ENCODE measurements around the gene CNFN.
"Not testable (repeated sequence)": the region's sequence is repeated elsewhere in the genome, so short reads cannot be mapped to it uniquely, and the experiment has no call there.

CNFN gene

GRCh38 chr19:42344336-42344893, 45.7 kb downstream of the CNFN start:
- 0 out of 22 replicates have a peak overlapping the region, but pooled peaks of 1 of the 11 experiments have one; percentile 24 for H3K9ac ChIP-seq
- TF ChIP-seq Cebpa-rat (IDR thresholded peaks at IDR 0.05): no peak
- no peak overlapping the region for H3K27ac ChIP-seq
- H3K27me3 ChIP-seq: no peaks in the 10 kb centered on the region
- peaks cover 29 to 85% (median 49%) of the 10 kb centered on the region in 11 experiments for H3K36me3 ChIP-seq
- peaks cover 0 to 18% (median 4%) of the 10 kb centered on the region in 10 experiments; a peak in 8 of 20 replicates for H3K4me1 ChIP-seq
- H3K4me3 ChIP-seq: no peak overlapping the region
- no peaks in the 10 kb centered on the region for H3K9me3 ChIP-seq (replicated peaks in 1 of 11)
- H4K20me1 ChIP-seq: peaks cover 0 to 5% (median 0%) of the 10 kb centered on the region in 11 experiments; a peak in 2 of 22 replicates
- no peak overlapping the region for H3K4me2 ChIP-seq

GRCh38 chr19:42343344-42344110, 46.6 kb downstream of the CNFN start:
- no peak overlapping the region for H3K4me3 ChIP-seq
- peaks cover 0 to 5% (median 0%) of the 10 kb centered on the region in 11 experiments; a peak in 1 of 22 replicates for H4K20me1 ChIP-seq
- H3K4me1 ChIP-seq: peaks cover 0 to 18% (median 4%) of the 10 kb centered on the region in 10 experiments; a peak in 8 of 20 replicates
- H3K27me3 ChIP-seq: no peaks in the 10 kb centered on the region
- peaks cover 26 to 77% (median 47%) of the 10 kb centered on the region in 11 experiments for H3K36me3 ChIP-seq
- no peak overlapping the region for H3K9ac ChIP-seq
- H3K27ac ChIP-seq: no peak overlapping the region
- H3K4me2 ChIP-seq: no peak overlapping the region
- no peak for TF ChIP-seq Cebpa-rat (IDR thresholded peaks at IDR 0.05)
- no peaks in the 10 kb centered on the region for H3K9me3 ChIP-seq (replicated peaks in 1 of 11)

GRCh38 chr19:42339922-42340321, 50.2 kb downstream of the CNFN start:
- not testable (repeated sequence) for H3K27me3 ChIP-seq; H3K4me1 ChIP-seq; H3K9me3 ChIP-seq (replicated peaks in 1 of 11); H3K9ac ChIP-seq; H3K4me3 ChIP-seq; H3K27ac ChIP-seq; H3K4me2 ChIP-seq
- peaks cover 42 to 88% (median 64%) of the 10 kb centered on the region in 11 experiments for H3K36me3 ChIP-seq
- peaks cover 0 to 27% (median 0%) of the 10 kb centered on the region in 11 experiments; a peak in 7 of 22 replicates for H4K20me1 ChIP-seq

- H3K36me3 ChIP-seq: peaks cover 36 to 84% (median 58%) of the 10 kb centered on the region in 11 experiments
- not testable (repeated sequence) for H3K9ac ChIP-seq
Observed at GRCh38 chr19:42339126-42339860, 50.8 kb downstream of the CNFN start.

More at GRCh38 chr19:42339126-42339860, 50.8 kb downstream of the CNFN start:
- not testable (repeated sequence) for H3K9me3 ChIP-seq (replicated peaks in 1 of 11); H3K27me3 ChIP-seq; H3K4me3 ChIP-seq; H3K4me2 ChIP-seq; H3K4me1 ChIP-seq; H3K27ac ChIP-seq
- H4K20me1 ChIP-seq: peaks cover 0 to 24% (median 0%) of the 10 kb centered on the region in 11 experiments; a peak in 8 of 22 replicates
